Stimulated activated naive CD4-positive, alpha-beta T cell treated with Interleukin-2 at 50 U/mL for 16 hours (primary cell): Measurements from ENCODE around the gene SLC22A1.

Source experiments
- DNase-seq: peaks from one replicate; lab custom pipeline; 2025; lab: John Stamatoyannopoulos, UW

SLC22A1 gene

DNA sequence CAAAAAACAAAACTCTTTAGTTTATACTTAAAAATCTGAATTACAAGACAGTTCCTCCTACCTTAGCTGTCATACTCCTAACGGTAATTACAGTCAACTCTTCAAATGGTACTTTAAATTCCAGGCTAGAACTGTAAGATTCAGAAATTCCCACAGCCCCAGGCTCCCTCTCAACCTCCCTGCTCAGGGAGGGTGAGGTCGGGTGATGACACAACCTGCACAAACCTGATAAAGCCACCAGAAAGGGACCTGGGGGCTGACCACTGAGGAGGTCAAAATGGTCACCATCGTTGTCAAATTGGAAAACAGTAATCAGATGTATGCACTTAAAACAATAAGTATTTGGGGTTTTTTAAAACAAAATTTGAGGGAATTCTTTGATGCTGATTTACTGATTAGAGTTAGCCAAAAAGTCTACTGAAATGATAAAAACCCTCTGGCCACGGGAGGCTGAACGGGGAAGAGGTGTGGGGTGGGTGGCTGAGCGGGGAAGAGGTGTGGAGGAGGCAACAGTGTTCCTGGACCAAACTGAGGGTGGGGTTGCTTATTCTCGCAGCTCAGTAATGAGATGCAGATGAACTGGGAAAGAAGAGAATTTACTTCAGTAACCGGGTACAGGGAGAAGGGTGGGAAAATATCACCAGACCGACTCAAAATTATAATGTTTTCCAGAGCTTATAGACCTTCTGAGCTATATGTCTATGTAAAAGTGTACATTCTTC is 52.4 kb downstream of the SLC22A1 start:
- DNase-seq: no peak

DNA sequence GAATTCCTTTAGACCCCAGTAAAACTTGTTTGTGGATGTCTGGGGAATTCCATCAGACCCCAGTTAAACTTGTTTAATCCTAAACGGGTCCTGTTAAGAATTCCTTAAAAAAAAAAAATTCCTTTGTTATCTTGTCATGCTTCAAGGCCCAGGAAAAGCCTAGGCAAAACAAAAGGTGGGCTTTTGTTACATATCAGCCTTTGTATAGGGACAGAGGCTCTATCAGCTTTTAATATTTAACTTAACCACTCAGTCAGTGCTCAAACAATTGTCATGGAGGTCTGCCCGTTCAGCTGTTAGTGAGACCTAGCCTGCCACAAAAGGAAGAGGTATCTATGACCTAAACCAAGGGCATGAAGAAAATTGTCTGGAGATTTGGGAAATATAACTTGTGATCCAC is 53.1 kb downstream of the SLC22A1 start:
- DNase-seq: no peak

DNA sequence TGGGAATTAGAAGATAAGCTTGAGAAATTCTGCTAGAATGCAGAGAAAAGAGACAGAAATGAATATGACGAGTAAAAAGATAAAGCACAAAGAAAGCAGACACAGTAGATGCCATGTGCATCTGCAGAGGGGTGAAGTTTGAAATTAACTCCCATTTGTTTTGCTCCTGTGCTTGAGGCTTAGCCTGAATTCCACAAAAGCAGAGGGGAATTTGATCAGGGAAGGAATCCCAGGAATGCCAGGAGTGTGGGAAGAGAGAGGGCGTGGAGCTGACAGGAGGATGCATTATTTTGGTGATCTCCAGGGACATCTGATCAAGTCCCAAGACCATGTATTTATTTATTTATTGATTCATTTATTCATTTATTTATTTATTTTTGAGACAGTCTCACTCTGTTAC is 55.6 kb downstream of the SLC22A1 start:
- DNase-seq: no peak

DNA sequence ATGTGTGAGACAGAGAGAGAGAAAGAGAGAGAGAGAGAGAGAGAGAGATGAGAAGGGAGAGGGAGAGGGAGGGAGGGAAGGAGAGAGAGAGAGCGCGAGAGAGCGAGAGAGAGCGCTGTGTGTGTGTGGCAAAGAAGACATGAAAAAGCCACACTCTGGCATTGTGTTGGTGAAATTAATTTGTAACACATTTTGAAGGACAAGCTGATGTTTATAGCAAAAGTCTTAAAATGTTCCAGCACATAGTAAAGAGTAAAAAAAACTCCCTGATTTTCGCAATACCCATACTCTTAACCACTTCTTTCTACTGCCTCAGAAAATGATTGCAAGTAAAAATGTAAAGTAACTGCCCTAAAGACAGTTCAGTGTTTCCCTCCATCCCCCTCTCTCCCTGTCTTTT is 56.7 kb downstream of the SLC22A1 start:
- DNase-seq: no peak

DNA sequence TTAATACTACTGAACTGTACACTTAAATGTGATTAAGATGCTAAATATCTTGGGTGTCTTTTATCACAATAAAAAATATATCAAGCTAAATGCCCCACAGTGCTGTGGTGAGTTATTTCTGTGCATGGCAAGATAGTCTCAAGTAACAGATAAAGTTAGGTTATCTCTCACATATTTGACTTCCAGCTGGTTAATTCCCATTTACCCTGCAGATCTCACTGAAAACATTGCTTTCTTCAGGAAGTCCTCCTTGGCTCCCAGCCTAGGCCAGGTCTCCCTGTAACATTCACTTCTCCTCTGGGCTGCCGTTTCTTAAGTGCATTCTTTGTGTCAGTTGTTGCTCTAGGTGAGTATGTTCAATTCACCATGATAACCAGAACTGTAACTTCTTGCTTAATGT is 59.1 kb downstream of the SLC22A1 start:
- DNase-seq: no peak

DNA sequence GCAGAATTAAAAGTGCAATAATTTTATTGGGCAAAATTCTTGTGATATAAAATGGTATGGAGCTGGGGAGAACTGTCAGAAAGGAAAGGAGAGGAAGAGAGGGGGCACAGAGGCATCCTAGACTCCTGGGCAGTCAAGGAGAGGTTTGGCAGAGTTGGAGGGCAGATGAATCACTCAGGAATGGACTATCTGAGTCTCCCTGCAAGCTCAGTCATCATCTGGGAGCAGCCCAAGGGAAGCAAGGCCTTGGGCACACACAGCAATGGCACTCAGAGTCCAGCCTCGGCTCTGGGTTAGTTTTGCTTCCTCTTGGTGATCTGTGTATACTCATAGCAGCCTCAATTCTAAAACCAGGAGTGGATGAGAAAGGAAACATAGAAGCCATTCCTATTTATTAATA is 67.2 kb downstream of the SLC22A1 start:
- DNase-seq: no peak

DNA sequence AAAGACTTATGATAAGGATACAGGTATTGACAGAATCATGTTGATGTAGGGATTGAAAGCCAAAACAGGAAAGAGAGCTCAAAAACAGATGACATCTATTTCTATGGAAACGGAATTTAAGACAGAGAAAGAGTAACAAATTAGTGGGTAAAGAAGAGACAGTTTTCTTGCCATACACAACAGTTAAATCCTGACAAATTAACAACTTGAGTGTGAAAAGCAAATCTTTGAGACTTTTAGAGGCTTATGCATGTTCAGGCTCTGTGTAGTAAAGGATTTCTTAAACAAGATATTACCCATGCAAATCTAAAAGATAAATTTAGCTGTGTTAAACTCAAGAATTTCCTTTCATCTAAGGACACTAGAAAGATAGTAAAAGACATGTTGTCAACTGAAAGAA is 68.5 kb downstream of the SLC22A1 start:
- DNase-seq: no peak

DNA sequence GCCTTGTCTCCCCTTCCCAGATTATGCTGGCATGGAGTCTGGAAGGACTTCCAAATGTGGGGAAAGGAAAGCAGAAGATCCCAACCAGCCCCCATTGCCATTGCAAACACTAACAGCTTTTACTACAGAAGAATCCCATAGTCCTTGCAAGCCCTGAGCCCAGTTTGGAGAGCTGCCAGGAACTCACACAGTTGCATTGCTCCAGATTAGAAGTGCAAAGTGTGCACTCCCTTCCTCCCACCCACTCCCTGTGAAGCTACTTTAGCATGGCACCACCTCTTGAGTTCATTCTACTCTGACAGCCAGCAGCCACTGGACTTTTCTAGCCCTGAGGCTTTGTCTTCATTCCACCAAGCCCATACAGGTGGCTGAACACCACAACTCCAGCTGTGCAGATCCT is 69.4 kb downstream of the SLC22A1 start:
- no peak for DNase-seq

DNA sequence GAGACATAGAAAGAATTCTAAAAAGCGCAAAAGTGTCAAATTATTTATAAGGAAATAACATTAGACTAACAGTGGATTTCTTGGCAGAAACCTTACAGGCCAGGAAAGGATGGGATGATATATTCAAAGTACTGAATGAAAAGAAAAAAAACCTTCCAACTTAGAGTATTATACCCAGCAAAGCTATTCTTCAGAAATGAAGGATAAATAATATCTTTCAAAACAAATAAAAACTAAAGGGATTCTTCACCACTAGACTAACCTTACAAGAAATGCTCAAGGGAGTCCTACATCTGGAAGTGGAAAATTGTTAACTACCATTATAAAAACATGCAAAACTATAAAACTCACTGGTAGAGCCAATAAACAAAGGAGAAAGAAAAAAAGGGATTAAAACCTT is 71.2 kb downstream of the SLC22A1 start:
- DNase-seq: no peak

DNA sequence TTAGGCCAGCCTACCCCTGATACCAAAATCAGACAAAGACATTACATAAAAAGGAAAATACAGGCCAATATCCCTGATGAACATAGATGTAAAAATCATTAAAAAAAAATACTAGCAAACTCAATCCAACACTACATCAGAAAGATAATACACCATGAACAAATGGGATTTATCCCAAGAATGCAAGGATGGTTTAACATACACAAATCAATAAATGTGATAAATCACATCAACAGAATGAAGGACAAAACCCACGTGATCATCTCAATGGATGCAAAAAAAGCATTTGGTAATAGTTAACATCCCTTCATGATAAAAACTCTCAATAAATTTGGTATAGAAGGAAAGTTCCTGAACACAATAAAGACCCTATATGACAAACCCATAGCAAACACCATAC is 73.2 kb downstream of the SLC22A1 start:
- no peak for DNase-seq

DNA sequence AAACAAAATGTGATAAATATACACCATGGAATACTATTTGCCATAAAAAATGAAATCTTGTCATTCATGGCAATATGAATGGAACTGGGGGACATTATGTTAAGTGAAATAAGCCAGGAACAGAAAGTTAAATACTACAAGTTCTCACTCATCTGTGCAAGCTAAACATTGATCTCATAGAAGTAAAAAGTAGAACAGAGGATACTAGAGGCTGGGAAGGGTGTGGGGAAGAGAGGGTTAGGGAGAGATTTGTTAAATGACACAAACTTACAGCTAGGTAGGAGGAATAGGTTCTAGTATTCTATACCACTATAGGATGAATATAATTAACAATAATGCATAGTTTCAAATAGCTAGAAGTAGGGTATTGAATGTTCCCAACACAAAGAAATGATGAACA is 76.0 kb downstream of the SLC22A1 start:
- DNase-seq: no peak

DNA sequence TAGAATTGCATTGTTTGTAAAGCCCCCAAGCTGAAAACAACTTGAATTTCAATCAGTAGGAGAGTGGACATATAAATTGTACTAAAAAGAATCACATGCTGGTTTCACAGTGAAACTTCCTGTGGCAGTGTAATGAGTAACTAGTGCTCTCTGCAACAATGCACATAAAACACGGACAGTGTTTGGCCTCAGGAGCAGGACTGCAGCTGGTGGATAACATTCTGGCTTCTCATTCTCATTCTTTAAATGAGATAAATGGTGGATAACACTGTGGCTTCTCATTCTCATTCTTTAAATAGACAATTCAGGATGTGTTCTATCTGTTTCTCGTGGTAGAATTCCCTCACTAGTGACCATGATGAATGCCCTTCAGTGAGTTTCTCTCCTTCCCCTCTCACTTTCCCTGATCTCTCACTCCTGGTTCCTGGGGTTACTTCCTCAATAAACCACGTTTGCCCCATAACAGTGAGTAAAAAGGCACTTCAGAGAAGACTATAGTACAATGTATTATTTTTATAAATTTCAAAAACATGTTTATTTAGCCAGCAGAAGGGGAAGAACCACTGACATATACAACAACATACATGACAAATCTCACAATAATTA is 77.1 kb downstream of the SLC22A1 start:
- DNase-seq: no peak

DNA sequence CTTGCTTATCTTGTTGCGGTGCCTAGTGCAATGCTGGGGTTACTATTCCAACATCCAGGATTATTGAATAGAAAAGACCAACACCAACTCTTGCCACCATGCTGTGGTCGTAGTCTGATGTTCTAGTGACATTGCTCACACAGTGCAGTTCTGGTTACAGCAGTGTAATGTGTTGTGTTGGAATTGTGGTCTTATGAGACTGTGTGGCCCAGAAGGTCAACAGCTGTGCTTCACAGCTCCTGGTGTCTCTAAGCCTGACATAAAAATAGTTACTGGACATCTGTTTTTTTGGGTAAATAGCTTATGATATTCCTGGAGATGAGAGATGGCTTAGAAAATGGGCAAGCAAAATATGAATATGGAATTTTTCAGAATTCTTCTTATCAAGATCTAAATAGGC is 79.4 kb downstream of the SLC22A1 start:
- DNase-seq: no peak

DNA sequence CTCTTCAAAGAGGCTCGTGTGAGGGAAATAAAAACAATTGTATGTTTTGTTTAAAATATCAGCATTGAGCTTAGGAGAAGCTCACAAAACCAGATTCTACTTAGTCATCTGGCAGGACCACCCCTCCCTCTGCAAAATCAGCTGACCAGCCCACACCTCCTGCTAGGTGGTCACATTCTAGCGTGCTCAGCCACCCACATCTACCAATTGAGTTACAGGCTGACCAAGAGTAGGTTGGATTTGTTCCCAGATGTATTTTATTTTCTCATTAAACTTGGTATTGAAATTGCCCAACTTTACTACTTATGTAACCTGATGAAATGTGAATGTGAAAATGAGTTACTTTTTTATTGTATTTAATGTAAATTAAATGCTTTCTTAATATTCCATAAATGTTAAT is 80.8 kb downstream of the SLC22A1 start:
- no peak for DNase-seq

DNA sequence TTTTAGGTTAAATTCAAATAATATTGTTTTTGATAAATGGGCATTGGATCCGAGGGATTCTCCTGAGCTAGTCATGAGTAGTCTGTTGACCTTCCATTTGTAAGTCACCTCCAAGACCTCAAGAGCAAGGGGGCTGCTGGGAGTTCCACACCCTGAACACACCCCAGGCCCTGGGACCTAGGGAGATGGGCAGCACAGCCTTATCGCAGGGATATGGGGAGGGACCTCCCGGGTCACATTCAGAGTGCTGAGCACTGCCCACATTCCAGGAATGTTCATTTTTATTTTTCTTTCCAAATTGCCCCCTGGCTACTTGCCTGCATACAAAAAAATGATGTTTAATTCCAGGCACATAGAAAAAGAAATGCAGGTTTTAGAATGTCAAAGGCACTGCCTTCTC is 81.5 kb downstream of the SLC22A1 start:
- no peak for DNase-seq

DNA sequence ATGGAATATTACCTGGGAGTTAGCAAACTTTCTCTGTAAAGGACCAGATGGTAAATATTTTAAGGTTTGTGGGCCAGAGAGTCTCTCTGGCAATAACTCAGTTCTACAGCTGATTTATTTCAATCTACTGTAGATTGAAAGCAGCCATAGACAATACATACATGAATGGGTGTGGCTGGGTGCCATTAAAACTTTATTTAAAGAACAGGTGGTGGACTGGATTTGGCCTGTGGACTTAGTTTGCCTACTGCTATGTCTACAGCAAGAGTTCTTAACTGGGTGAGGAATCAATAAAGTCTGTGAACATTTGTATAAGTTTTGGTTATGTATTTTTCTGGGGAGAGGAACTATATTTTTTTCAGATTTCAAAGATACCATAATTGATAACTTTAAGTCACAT is 81.9 kb downstream of the SLC22A1 start:
- no peak for DNase-seq

DNA sequence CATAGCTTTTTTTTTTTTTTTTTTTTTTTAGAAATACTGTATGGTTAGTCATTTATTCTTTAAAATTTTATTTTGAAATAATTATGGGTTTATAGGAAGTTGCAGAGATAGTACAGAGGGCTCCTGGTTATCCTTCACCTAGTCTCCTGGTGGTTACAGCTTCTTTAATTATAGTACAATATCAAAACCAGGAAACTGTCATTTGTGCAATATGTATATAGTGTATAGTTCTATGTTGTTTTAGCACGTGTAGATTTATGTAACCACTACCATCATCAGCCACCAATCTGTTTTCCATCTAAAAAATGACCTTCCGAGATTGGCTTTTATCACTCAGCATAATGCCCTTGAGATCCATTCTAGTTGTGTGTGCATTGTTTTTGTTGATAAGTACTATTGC is 82.3 kb downstream of the SLC22A1 start:
- no peak for DNase-seq

DNA sequence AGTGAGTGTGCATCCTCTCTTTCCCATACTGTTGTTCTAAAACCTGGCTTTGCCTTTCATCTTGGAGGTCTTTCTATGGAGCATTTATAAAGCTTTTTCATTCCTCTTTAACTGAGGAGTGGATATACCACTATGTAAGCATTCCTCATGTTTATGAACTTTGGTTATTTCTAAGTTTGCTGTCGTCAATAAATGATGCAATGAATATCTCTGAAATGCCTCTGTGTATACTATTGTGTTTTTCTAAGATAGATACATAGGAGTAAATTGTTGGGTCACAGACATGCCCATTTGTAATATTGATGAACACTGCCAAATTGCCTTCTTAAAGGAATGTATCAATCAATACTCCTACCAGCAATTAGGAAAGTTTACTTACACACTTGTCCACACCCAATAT is 83.1 kb downstream of the SLC22A1 start:
- DNase-seq: no peak

DNA sequence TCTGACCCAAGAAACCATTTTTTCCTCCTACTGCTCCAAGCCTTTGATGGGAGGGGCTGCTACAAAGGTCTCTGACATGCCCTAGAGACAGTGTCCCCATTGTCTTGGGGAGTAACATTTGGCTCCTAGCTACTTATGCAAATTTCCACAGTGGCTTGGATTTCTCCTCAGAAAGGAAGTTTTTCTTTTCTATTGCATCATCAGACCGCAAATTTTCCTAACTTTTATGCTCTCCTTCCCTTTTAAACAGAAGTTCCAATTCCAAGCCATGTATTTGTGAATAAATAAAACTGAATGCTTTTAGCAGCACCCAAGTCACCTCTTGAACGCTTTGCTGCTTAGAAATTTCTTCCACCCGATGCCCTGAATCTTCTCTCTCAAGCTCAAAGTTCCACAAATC is 86.0 kb downstream of the SLC22A1 start:
- DNase-seq: no peak
